ENCODE measurements around the gene OR10G4.
A peak's percentile ranks its signal among the peaks of the same experiment; 100 is the strongest.
"Not testable (repeated sequence)": the region's sequence is repeated elsewhere in the genome, so short reads cannot be mapped to it uniquely, and the experiment has no call there.

OR10G4 gene, protein sequence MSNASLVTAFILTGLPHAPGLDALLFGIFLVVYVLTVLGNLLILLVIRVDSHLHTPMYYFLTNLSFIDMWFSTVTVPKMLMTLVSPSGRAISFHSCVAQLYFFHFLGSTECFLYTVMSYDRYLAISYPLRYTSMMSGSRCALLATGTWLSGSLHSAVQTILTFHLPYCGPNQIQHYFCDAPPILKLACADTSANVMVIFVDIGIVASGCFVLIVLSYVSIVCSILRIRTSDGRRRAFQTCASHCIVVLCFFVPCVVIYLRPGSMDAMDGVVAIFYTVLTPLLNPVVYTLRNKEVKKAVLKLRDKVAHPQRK

DNA sequence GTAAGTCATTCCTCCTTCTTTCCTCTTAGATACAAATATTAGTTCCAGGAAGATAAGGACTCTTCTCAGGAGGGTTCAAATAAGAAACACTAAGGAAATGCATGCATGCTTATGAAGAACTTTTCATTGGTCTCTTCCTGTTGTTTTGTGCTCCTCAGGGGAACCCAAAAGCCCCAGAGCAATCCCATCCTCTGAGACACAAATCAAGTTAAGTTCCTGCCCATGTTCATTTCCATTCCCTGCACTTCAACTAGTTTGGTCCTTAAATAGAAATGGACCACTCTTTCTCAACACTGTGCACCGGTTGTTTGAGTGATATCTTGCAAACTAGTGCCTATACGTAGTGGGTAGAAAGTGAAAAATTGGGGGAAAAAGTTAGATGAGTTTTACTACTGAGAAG is at the start of gene OR10G4:
OR10G4 (plus strand) TSS at position 301 of the 400 bp plus-strand sequence. CDS start 2,578 bp downstream, outside the sequence.
- no peak for DNase-seq (ENCODE audit: low read depth, low spot score)
- TF ChIP-seq, protein P1, sequence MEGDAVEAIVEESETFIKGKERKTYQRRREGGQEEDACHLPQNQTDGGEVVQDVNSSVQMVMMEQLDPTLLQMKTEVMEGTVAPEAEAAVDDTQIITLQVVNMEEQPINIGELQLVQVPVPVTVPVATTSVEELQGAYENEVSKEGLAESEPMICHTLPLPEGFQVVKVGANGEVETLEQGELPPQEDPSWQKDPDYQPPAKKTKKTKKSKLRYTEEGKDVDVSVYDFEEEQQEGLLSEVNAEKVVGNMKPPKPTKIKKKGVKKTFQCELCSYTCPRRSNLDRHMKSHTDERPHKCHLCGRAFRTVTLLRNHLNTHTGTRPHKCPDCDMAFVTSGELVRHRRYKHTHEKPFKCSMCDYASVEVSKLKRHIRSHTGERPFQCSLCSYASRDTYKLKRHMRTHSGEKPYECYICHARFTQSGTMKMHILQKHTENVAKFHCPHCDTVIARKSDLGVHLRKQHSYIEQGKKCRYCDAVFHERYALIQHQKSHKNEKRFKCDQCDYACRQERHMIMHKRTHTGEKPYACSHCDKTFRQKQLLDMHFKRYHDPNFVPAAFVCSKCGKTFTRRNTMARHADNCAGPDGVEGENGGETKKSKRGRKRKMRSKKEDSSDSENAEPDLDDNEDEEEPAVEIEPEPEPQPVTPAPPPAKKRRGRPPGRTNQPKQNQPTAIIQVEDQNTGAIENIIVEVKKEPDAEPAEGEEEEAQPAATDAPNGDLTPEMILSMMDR (IDR thresholded peaks at IDR 0.05; ENCODE audit: low read depth, low read length), result no peak
- in situ Hi-C loops (cut with HindIII; ENCODE audit: low sequenced_read_pairs), result no loop called here
- no peak within 1 kb of the TSS for H3K4me3 ChIP-seq (ENCODE audit: low read depth, low read length)

DNA sequence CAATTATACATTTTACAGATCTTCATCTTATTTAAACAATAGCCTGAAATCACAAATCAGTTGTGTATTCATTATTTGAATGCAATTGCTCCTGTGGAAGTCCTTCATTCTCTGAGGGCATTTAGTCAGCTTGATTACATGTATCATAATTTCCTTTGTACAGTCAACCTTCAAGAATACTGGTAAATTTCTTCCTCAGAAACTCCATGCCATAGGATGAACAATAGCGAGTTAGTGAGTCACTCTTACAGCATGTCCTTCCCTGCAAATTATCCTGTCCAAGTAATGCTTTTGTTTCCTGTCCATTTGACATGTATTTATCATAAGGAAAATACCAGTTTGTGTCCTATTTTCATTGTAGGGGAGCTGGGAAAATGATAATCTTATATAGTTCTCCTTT is 39.0 kb upstream of the OR10G4 start:
- TF ChIP-seq, protein P1 (IDR thresholded peaks at IDR 0.05; ENCODE audit: low read depth, low read length), result no peak
- peak; percentile 79 for DNase-seq (ENCODE audit: low read depth, low spot score)
- in situ Hi-C loops (cut with HindIII; ENCODE audit: low sequenced_read_pairs), result no loop called here
- no peak overlapping the region for H3K4me3 ChIP-seq (ENCODE audit: low read depth, low read length)

DNA sequence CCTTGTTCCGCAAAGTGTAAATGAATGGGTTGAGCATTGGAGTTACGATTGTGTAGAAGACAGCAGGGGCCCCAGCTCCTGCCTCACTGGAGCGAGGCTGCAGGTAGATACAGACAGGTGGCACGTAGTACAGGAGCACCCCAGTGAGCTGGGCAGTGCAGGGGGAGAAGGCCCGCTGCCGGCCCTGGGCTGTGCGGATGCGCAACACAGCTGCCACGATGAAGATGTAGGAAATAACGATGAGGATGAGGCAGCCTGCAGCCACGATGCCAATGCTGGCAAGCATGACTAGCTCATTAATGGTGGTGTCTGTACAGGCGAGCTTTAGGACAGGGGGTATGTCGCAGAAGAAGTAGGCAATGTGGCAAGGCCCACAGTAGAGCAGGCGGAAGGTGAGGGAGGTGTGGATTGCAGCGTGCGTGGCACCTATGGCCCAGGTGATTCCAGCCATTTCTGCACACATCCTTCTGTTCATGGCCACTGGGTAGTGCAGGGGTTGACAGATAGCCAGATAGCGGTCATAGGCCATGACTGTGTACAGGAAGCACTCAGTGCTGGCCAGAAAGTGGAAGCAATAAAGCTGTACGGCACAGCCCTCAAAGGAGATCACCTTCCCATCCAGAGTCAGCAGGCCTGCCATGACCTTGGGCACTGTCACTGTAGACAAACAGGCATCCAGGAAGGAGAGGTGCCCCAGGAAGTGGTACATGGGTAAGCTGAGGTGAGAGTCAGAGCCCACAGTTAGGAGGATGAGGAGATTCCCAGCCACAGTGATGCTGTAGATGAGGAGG is 35.8 kb upstream of the OR10G4 start:
- DNase-seq (ENCODE audit: low read depth, low spot score), result no peak
- TF ChIP-seq, protein P1 (IDR thresholded peaks at IDR 0.05; ENCODE audit: low read depth, low read length), result no peak
- H3K4me3 ChIP-seq (ENCODE audit: low read depth, low read length), result no peak overlapping the region
- in situ Hi-C loops (cut with HindIII; ENCODE audit: low sequenced_read_pairs), result no loop called here

DNA sequence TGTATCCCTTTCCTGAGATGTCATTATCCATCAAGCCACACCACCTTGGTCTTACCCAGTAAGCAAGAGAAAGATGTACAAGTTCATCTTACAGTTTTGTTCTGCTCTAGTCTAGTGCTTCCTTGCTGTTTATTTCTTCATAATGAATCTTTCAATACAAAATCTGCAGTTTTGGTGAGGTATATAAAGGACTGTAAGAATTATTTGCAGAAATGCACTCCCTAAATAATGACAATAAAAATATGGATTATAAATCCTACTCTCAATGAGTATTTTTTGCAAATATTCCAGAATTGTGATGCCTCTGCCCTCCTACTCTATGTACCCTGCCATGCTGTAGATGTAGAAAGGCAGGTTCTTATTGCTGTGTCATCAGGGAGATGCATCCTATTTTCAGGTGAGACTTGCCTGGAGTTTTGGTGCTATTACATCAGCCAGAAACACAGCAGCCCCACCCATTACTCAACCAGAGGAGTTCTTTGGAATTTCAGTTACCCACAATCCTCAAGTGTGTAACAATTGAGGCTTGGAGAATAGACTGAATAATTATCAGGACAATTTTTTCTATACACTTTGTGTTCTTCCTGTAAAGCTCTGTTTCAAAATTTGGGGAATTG is 35.0 kb upstream of the OR10G4 start, which contains the start of gene OR10S1:
OR10S1 (minus strand) TSS at position 51 of the 617 bp plus-strand sequence. CDS start 117 bp downstream, outside the sequence.
- TF ChIP-seq, protein P1 (IDR thresholded peaks at IDR 0.05; ENCODE audit: low read depth, low read length), result no peak
- H3K4me3 ChIP-seq (ENCODE audit: low read depth, low read length), result no peak within 1 kb of the TSS
- in situ Hi-C loops (cut with HindIII; ENCODE audit: low sequenced_read_pairs), result no loop called here
- no peak for DNase-seq (ENCODE audit: low read depth, low spot score)

DNA sequence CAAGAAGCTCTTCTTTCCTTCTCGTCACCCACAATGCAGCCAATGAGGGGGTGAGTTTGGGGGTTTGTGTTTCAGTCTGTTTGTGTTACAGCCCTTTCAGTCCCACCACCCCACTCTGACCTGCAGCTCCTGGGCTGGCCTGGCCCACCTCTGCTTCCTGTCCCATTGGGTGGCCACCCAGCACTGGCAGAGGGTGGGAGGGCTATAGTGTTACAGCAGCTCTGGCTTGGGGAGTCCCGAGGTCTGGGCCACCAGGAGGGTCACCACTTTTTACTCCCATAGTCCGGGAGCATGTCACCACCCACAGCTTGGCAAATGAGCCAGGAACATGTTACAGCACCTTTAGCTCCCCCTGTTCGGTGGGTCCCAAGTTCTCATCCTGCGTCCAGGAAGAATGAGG is 33.5 kb upstream of the OR10G4 start:
- H3K4me3 ChIP-seq (ENCODE audit: low read depth, low read length), result no peak overlapping the region
- in situ Hi-C loops (cut with HindIII; ENCODE audit: low sequenced_read_pairs), result no loop called here
- no peak for DNase-seq (ENCODE audit: low read depth, low spot score)
- TF ChIP-seq, protein P1 (IDR thresholded peaks at IDR 0.05; ENCODE audit: low read depth, low read length), result no peak

DNA sequence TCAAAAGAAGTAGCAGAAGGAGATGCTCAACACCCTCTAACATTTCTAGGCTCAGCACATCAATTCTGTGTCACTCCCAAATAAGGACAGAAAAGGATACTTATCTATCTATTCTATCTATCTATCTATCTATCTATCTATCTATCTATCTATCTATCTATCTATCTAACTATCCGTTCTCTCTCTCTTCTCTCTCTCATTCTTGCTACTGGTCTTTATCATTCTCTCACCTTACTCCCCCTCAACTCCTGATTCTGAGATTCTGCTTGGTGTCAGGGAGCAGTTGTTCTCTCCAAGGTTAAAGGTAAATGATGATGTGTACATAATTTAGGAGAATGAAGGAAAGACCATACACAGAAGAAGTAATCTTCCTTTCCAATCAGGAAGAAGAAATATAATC is 17.7 kb upstream of the OR10G4 start, which contains the start of gene OR10G6:
OR10G6 (minus strand) TSS at position 43 of the 400 bp plus-strand sequence; CDS start at position 43, 0 bp downstream.
- TF ChIP-seq, protein P1 (IDR thresholded peaks at IDR 0.05; ENCODE audit: low read depth, low read length), result no peak
- H3K4me3 ChIP-seq (ENCODE audit: low read depth, low read length), result no peak within 1 kb of the TSS
- in situ Hi-C loops (cut with HindIII; ENCODE audit: low sequenced_read_pairs), result no loop called here
- no peak for DNase-seq (ENCODE audit: low read depth, low spot score)

DNA sequence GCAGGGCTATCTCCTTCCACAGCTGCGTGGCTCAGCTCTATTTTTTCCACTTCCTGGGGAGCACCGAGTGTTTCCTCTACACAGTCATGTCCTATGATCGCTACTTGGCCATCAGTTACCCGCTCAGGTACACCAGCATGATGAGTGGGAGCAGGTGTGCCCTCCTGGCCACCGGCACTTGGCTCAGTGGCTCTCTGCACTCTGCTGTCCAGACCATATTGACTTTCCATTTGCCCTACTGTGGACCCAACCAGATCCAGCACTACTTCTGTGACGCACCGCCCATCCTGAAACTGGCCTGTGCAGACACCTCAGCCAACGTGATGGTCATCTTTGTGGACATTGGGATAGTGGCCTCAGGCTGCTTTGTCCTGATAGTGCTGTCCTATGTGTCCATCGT is 3.0 kb downstream of the OR10G4 start:
- in situ Hi-C loops (cut with HindIII; ENCODE audit: low sequenced_read_pairs); DNase-seq (ENCODE audit: low read depth, low spot score); H3K4me3 ChIP-seq (ENCODE audit: low read depth, low read length): not testable (repeated sequence)
